ENCODE results near the gene EFNA5. TPM values are rescaled to one million over a fixed set of nuclear protein-coding genes. Genes with fewer than 3 reads are reported as not detected.

The EFNA5 gene
- total and polyA plus RNA-seq, 2 of the 8 experiments (the other 6 are each of a cell fraction or from before 2014, with no cell fraction given) = 9.6 to 21.8 TPM

DNA sequence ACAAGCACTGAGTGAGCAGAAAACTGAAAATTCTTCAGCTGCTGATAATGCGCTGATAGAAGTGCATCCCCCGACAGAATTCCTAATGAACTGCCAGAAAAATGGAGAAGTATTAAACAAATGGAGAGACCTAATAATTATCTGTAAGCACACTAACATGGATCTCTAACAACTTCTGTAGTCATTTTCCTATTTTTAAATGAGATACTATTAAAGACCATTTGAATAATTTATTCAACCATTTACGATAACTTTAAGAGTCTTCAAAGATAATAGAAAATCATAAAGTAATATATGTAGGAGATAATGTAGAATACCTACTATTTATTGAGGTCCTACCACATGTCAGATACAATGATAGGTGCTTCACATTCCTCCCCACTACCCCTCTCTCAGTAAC lies 72.9 kb downstream of the EFNA5 start (continued):
- TF ChIP-seq TEAD4 (IDR thresholded peaks at IDR 0.05; ENCODE audit: low read depth, low read length) (no peak), SIRT6 (IDR thresholded peaks at IDR 0.05; ENCODE audit: low read length) (no peak)
- TF ChIP-seq, protein P1, sequence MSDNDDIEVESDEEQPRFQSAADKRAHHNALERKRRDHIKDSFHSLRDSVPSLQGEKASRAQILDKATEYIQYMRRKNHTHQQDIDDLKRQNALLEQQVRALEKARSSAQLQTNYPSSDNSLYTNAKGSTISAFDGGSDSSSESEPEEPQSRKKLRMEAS (IDR thresholded peaks at IDR 0.05) = no peak

All from H1 (cell line).